Activated CD4-positive, alpha-beta T cell treated with anti-CD3 and anti-CD28 coated beads for 48 hours (primary cell): ENCODE results near the gene PLEKHA3.
A peak's percentile ranks its signal among the peaks of the same experiment; 100 is the strongest.

ENCODE experiments used
- DNase-seq: peaks from one replicate; pipeline ENCODE4 v3.0.0-alpha.2; 2020

Gene PLEKHA3

GRCh38 chr2:178526256-178526655, 46.0 kb downstream of the PLEKHA3 start:
- no peak for DNase-seq

GRCh38 chr2:178527592-178527991, 47.3 kb downstream of the PLEKHA3 start:
- no peak for DNase-seq

DNA sequence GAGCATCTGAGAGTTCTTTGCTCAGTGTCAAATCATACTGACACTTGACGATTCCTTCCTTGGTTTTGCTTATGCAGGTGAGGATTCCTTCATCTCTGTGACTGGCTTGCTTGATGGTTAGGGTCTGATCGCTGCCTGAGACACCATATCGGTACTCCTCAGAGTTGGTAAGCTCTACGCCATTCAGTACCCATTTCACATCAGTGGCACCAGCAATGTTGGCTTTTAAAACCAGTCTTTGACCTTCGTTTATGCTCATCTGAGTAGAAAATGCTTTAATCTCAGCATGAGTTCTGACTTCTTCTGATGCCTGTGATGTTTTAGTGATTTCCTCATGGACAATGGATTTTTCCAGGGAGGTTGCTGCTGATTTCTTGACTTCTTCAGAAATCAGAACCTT, 48.4 kb downstream of the PLEKHA3 start:
- DNase-seq: no peak

GRCh38 chr2:178529194-178529593, 48.9 kb downstream of the PLEKHA3 start:
- no peak for DNase-seq

DNA sequence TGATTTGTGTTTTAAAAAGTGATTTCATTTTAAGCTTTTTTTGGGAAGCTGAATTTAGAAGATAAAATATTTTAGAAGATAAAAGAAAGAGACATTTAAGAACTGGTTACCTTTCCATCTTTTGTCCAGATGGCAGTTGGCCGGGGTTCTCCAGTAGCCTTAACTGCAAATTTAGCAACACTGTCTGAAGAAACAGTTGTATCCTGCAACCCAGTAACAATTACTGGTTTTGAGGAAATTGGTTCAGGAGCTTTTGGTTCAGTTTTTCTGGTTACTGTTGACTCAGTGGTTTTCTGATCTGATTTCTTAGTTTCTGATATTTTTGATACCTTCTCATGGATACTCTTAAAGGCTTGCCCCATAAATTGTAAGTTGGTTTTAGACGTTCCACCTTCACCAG, 49.9 kb downstream of the PLEKHA3 start:
- no peak for DNase-seq

- DNase-seq: peak; percentile 65
Observed at GRCh38 chr2:178530625-178531142, 50.4 kb downstream of the PLEKHA3 start.

GRCh38 chr2:178531168-178531567, 50.9 kb downstream of the PLEKHA3 start:
- no peak for DNase-seq

DNA sequence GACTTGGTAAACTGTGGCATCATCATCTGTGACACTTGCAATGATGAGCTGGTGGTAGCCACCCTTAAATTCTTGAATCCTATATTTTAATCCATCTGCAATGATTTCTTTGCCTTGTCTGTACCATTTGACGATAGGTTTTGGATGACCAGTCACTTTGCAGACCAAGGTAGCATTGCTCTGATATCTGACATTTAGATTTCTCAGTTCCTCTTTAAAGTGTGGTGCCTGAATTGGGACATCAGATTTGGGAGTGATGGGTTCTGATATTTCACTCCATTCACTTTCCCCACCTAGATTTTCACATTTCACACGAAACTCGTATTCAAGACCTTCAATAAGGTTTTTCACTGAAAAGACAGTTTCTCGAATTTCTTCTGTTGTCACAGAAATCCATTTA, 55.8 kb downstream of the PLEKHA3 start:
- no peak for DNase-seq

- no peak for DNase-seq
Observed at GRCh38 chr2:178542161-178542560, 61.9 kb downstream of the PLEKHA3 start.

- DNase-seq: no peak
Observed at GRCh38 chr2:178542569-178542968, 62.3 kb downstream of the PLEKHA3 start.

DNA sequence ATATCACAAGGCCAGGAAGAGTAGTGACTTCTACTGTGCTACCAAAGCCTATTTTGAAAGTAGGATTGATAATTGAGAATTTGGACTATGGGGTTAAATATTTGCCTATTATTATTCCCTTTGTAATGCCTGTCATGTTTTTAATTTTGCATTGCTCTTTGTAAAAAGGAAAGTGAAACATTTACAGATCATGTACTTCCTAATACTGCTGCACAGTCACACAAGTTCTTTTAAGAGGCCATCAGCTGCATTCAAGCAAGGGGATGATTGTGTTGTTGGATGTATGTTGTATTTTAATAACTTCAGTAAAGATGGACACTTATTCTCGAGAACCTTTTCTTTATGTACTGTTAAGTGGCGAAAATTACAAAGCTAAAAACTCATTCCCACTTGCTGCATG, 70.1 kb downstream of the PLEKHA3 start:
- no peak for DNase-seq

- no peak for DNase-seq
Observed at GRCh38 chr2:178553047-178553446, 72.8 kb downstream of the PLEKHA3 start.
